HEK293T (cell line): Measurements from ENCODE around the gene SEMA4C.

Experiments
- CTCF ChIA-PET: fragments of 350-600 bp; formaldehyde crosslinking; extraction: SDS; loops from one replicate; lab custom pipeline; 2021; ENCODE audit warnings: antibody characterized with exemption, inconsistent platforms; lab: Yijun Ruan, JAX
- POLR2A ChIA-PET: fragments of 350-600 bp; formaldehyde crosslinking; extraction: SDS; loops from one replicate; lab custom pipeline; 2020; ENCODE audit warnings: antibody characterized with exemption, inconsistent platforms; lab: Yijun Ruan, JAX
- DNase-seq: peaks from one replicate; pipeline ENCODE4 v3.0.0; 2012; ENCODE audit warnings: mixed read lengths; ENCODE audit errors: extremely low spot score
- ARNT ChIP-seq: fragments of 450-650 bp; IDR thresholded peaks from 2 replicates; pipeline ENCODE4 v1.6.1; 2017; ENCODE audit warnings: mild to moderate bottlenecking
- BHLHE40 ChIP-seq: fragments of 450-650 bp; IDR thresholded peaks from 2 replicates; pipeline ENCODE4 v1.6.1; 2016; ENCODE audit warnings: mild to moderate bottlenecking, moderate library complexity, borderline replicate concordance
- CTBP1 ChIP-seq: fragments of 450-650 bp; IDR thresholded peaks from 2 replicates; pipeline ENCODE4 v1.6.1; 2016; ENCODE audit warnings: borderline replicate concordance
- ELF4 ChIP-seq: fragments of 450-650 bp; IDR thresholded peaks from 2 replicates; pipeline ENCODE4 v1.6.1; 2017; ENCODE audit warnings: antibody characterized with exemption
- FOXA1 ChIP-seq: fragments of 450-650 bp; IDR thresholded peaks from 2 replicates; pipeline ENCODE4 v1.6.1; 2016; ENCODE audit warnings: mild to moderate bottlenecking
- FOXK2 ChIP-seq: fragments of 450-650 bp; IDR thresholded peaks from 2 replicates; pipeline ENCODE4 v1.6.1; 2016; ENCODE audit warnings: mild to moderate bottlenecking
- FOXM1 ChIP-seq: fragments of 450-650 bp; IDR thresholded peaks from 2 replicates; pipeline ENCODE4 v1.6.1; 2017; ENCODE audit warnings: mild to moderate bottlenecking, borderline replicate concordance
- HDGF ChIP-seq: fragments of 450-650 bp; IDR thresholded peaks from 2 replicates; pipeline ENCODE4 v1.6.1; 2017; ENCODE audit warnings: antibody characterized with exemption, borderline replicate concordance
- L3MBTL2 ChIP-seq: fragments of 450-650 bp; conservative IDR thresholded peaks from 2 replicates; pipeline ENCODE4 v1.6.1; 2016; ENCODE audit warnings: mild to moderate bottlenecking
- LEF1 ChIP-seq: fragments of 450-650 bp; IDR thresholded peaks from 2 replicates; pipeline ENCODE4 v1.6.1; 2017; ENCODE audit warnings: mild to moderate bottlenecking, borderline replicate concordance
- NFRKB ChIP-seq: fragments of 450-650 bp; IDR thresholded peaks from 2 replicates; pipeline ENCODE4 v1.6.1; 2016; ENCODE audit warnings: mild to moderate bottlenecking, moderate library complexity
- SP1 ChIP-seq: fragments of 450-650 bp; IDR thresholded peaks from 2 replicates; pipeline ENCODE4 v1.6.1; 2017
- SUZ12 ChIP-seq: fragments of 450-650 bp; IDR thresholded peaks from 2 replicates; pipeline ENCODE4 v1.6.1; 2016; ENCODE audit warnings: mild to moderate bottlenecking
- TARDBP ChIP-seq: fragments of 450-650 bp; IDR thresholded peaks from 2 replicates; pipeline ENCODE4 v1.6.1; 2016
- ZNF384 ChIP-seq: fragments of 450-650 bp; IDR thresholded peaks from 2 replicates; pipeline ENCODE4 v1.6.1; 2016
- TF ChIP-seq, protein P1 (sequence below): fragments of 450-650 bp; IDR thresholded peaks from 2 replicates; pipeline ENCODE4 v1.6.1; 2016

The SEMA4C gene

DNA sequence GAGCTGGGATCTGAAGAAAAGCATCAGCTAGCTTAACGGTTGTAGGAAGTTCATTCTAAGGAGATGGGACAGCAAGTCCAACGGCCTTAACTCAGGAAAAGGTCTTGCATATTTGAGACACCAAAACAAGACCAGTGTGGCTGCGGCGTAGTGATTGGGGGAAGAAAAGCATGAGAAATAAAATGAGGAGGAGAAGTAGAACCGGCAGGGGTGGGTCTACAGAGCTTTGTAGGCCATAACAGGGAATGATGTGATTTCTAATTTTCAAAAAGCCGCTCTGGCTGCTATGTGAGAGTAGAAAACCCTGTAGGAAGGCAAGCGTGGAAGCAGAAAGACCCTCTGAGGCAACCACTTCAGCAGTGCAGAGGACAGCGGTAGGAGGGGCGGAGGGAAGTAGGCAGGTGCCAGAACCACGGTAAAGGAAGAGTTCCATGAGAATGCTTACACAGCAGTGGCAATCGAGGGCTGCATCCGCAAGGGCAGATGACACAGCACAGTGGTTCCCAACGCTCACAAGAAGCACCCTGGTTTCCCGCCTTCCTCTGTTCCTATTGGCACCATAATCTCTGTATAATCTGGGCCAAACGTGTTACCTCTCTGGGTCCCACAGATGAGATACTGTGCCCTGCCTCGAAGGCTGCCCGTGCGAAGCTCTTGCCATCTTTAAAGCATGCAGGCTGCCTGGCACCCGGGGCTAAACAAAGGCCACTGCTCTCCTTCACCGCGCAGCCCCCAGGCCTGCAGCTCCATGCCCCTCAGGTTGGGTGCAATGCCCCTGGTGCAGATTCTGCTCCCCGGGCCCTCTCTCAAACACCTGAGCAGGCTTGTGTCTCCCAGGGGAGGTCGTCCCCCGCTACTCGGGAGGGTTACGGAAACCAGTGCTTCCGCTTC, 12.9 kb downstream of the SEMA4C start:
- ChIA-PET POLR2A (interaction anchor here (0.6 to 5.4 kb wide), 19 partner anchors 10 to 522 kb away, joined by 3 to 58 read pairs (median 4); partner anchors contain the start of genes ANKRD36, NCAPH and SEMA4C), CTCF (interaction anchor here (0.6 to 3.2 kb wide), 14 partner anchors 9 to 256 kb away, joined by 3 to 35 read pairs (median 5); partner anchors contain the start of gene ANKRD36)
- no peak for DNase-seq
- TF ChIP-seq ARNT = no peak
- TF ChIP-seq BHLHE40 = no peak
- no peak for TF ChIP-seq FOXK2
- TF ChIP-seq FOXA1 = no peak
- TF ChIP-seq L3MBTL2 = peak; percentile 59; the same call in 1 of the 2 replicates
- no peak for TF ChIP-seq FOXM1
- TF ChIP-seq, protein P1, sequence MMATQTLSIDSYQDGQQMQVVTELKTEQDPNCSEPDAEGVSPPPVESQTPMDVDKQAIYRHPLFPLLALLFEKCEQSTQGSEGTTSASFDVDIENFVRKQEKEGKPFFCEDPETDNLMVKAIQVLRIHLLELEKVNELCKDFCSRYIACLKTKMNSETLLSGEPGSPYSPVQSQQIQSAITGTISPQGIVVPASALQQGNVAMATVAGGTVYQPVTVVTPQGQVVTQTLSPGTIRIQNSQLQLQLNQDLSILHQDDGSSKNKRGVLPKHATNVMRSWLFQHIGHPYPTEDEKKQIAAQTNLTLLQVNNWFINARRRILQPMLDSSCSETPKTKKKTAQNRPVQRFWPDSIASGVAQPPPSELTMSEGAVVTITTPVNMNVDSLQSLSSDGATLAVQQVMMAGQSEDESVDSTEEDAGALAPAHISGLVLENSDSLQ = no peak
- no peak for TF ChIP-seq CTBP1

DNA sequence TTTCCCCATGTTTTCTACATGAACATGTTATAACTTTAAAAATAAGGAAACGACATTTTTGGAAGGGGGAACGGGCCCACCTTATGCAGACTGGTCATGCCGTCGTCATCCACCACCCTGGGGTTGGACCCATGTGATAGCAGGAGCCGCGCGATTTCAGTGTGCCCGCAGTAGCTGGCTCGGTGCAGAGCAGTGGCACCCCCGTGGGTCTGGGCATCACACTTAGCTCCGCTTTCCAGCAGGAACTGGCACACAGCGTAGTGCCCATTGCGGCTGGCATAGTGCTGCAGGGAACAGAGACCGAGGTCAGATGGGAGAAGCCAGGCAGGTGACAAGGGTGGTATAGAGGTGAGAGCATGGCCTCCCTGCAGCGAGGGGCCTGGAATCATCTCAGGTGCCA, 16.6 kb downstream of the SEMA4C start:
- POLR2A ChIA-PET = no interaction called here
- TF ChIP-seq FOXM1 (no peak), TARDBP (no peak), NFRKB (no peak), ELF4 (no peak), SP1 (no peak), L3MBTL2 (no peak), ARNT (no peak), ZNF384 (no peak), FOXK2 (no peak), LEF1 (no peak), BHLHE40 (no peak), FOXA1 (no peak), HDGF (no peak), SUZ12 (no peak), CTBP1 (no peak)
- TF ChIP-seq, protein P1 = no peak
- CTCF ChIA-PET = no interaction called here
- DNase-seq = no peak

DNA sequence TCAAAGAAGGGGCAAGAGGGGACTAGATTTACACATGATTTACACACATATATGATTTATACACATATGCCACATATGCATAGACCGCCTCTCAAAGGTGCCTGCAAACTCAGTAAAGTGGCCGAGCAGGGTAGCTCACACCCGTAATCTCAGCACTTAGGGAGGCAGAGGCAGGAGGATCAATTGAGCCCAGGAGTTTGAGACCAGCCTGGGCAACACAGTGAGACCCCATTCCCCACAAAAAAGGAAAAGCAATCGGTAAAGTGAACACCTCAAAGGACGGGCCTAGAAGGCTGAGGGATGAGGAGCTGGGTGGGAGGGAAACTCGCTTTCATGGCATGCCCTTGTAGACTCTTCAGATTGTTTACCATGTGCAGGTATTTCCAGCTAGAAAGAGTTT, 17.2 kb downstream of the SEMA4C start:
- POLR2A ChIA-PET = no interaction called here

DNA sequence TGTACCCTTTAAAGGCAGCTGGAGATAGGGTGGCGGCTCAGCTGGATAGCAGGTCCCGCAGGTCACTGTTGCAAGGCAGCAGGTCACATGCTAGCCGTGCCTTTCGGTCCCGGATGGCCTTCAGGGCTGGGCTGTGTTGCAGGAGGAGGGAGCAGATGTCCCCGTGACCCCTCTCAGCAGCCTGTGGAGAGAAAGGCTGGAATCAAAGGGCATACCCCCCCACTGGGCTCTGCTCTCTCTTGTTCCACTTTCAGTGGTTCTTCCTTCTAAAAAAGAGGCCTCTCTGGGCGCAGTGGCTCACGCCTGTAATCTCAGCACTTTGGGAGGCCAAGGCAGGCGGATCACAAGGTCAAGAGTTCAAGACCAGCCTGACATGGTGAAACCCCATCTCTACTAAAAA, 21.6 kb downstream of the SEMA4C start:
- no peak for DNase-seq
- ChIA-PET POLR2A (interaction anchor here (1.3 kb wide), 1 partner anchor 32 kb away, joined by 4 read pairs; the partner anchor contains the start of gene CNNM3), CTCF (interaction anchor here (1.8 kb wide), 1 partner anchor 10 kb away, joined by 7 read pairs; the partner anchor contains the start of gene ANKRD39)
- no peak for TF ChIP-seq SUZ12
- no peak for TF ChIP-seq HDGF
- TF ChIP-seq TARDBP = no peak

More for the DNA sequence above, 17.2 kb downstream of the SEMA4C start:
- CTCF ChIA-PET = interaction anchor here (0.7 to 1.0 kb wide), 2 partner anchors 36 to 98 kb away, joined by 3 to 5 read pairs; no protein-coding TSS in a partner anchor
- no peak for TF ChIP-seq TARDBP
- no peak for DNase-seq

DNA sequence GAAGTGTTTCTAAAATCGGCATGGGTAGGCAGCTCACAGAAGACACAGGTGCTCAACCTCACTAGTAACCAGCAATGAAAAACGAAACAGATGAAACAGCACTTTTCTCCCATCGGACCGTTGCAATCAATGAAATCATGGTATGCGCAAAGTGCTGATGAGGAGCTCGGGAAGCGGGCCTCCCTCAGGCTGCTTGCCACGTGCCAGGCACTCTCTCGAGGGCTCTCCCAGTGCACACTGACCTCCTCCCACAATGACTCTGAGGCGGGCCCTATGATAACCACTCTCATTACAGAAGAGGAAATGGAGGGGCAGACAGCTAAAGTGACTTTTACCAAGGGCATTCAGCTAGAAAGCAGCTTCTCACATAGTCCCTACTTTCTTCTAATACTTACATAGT, 22.3 kb downstream of the SEMA4C start:
- CTCF ChIA-PET = interaction anchor here (0.8 to 1.8 kb wide), 2 partner anchors 10 to 12 kb away, joined by 3 to 7 read pairs; partner anchors contain the start of gene ANKRD39
- TF ChIP-seq ELF4 = no peak
- no peak for TF ChIP-seq SP1
- no peak for TF ChIP-seq FOXA1
- no peak for TF ChIP-seq NFRKB
- no peak for TF ChIP-seq HDGF
- TF ChIP-seq SUZ12 = no peak
- DNase-seq = no peak
- POLR2A ChIA-PET = interaction anchor here (1.3 kb wide), 2 partner anchors 10 to 32 kb away, joined by 4 read pairs; partner anchors contain the start of genes ANKRD39 and CNNM3

DNA sequence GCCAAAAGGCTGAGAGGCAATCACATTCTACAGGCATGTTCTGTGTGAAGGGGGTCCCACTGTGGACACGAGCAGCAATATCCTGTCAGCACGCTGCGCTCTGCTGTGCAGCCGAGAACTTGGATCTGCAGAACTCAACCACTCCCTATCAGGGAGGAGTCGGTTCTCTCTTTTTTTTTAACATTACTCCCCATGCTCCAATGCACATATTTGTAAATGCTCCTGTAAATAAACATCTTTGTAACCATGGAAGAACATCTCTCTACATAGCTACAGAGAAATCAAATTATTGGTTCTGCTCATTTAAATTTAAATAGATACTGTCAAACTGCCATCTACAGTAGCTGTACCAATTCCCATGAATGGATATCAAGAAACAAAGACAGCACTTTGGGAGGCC, 23.1 kb downstream of the SEMA4C start:
- POLR2A ChIA-PET = interaction anchor here (1.3 kb wide), 1 partner anchor 11 kb away, joined by 4 read pairs; the partner anchor contains the start of gene ANKRD39
- no peak for TF ChIP-seq FOXK2
- TF ChIP-seq SP1 = no peak
- no peak for TF ChIP-seq FOXA1
- no peak for TF ChIP-seq FOXM1
- no peak for TF ChIP-seq ZNF384
- no peak for TF ChIP-seq L3MBTL2
- TF ChIP-seq, protein P1 = no peak
- no peak for TF ChIP-seq NFRKB
- TF ChIP-seq LEF1 = no peak
- TF ChIP-seq SUZ12 = no peak
- TF ChIP-seq CTBP1 = no peak
- no peak for TF ChIP-seq ARNT
- TF ChIP-seq HDGF = no peak
- TF ChIP-seq TARDBP = no peak
- no peak for TF ChIP-seq BHLHE40
- TF ChIP-seq ELF4 = no peak
- CTCF ChIA-PET = interaction anchor here (1.8 kb wide), 1 partner anchor 11 kb away, joined by 7 read pairs; the partner anchor contains the start of gene ANKRD39

More for the DNA sequence above, 23.1 kb downstream of the SEMA4C start:
- DNase-seq = no peak
